Measurements from ENCODE around the gene NPM3.

- TF ChIP-seq CTCF (conservative IDR thresholded peaks at IDR 0.05), result no peak
- TF ChIP-seq ZFX (IDR thresholded peaks at IDR 0.05), result no peak
These were observed 11.0 kb downstream of the NPM3 start for GRCh38 chr10:101772017-101772894.
